Parathyroid adenoma (tissue), 2 donors: Measurements from ENCODE around the gene DCUN1D2.

Experiments used
- H2AFZ ChIP-seq: fragments of 300-600 bp; sonication (generic); one replicate; pipeline ENCODE4 v1.7.0; 2017; ENCODE audit warnings: antibody characterized with exemption, mild to moderate bottlenecking
- H3K27ac ChIP-seq: fragments of 300-600 bp; sonication (generic); one replicate; pipeline ENCODE4 v1.7.0; 2017
- H3K27me3 ChIP-seq: fragments of 300-600 bp; sonication (generic); one replicate; pipeline ENCODE4 v1.7.0; 2017; ENCODE audit warnings: low read length; ENCODE audit not compliant: control insufficient read depth, insufficient read depth
- H3K36me3 ChIP-seq: fragments of 300-600 bp; sonication (generic); one replicate; pipeline ENCODE4 v1.7.0; 2017; ENCODE audit warnings: low read length; ENCODE audit not compliant: control insufficient read depth, insufficient read depth
- H3K4me1 ChIP-seq: fragments of 300-600 bp; sonication (generic); one replicate; pipeline ENCODE4 v1.7.0; 2017; ENCODE audit warnings: control low read depth
- H3K4me2 ChIP-seq: fragments of 300-600 bp; sonication (generic); one replicate; pipeline ENCODE4 v1.7.0; 2017; ENCODE audit warnings: low read length
- H3K4me3 ChIP-seq: fragments of 300-600 bp; sonication (generic); one replicate; pipeline ENCODE4 v1.7.0; 2017; ENCODE audit warnings: low read depth, low read length
- H3K79me2 ChIP-seq: fragments of 300-600 bp; sonication (generic); one replicate; pipeline ENCODE4 v1.7.0; 2017; ENCODE audit warnings: control low read depth
- H3K9ac ChIP-seq: fragments of 300-600 bp; sonication (generic); one replicate; pipeline ENCODE4 v1.7.0; 2017; ENCODE audit warnings: mild to moderate bottlenecking
- H3K9me3 ChIP-seq: fragments of 300-600 bp; sonication (generic); one replicate; pipeline ENCODE4 v1.7.0; 2017; ENCODE audit warnings: low read length; ENCODE audit not compliant: control insufficient read depth
- CTCF ChIP-seq: fragments of 300-600 bp; sonication (generic); IDR thresholded peaks from one replicate; pipeline ENCODE4 v1.7.0; 2017; ENCODE audit warnings: antibody characterized with exemption, mild to moderate bottlenecking
- donor health status: primary hyperparathyroidism.

DCUN1D2 gene

GRCh38 chr13:113406321-113407102 is 84.0 kb downstream of the DCUN1D2 start:
- no peak overlapping the region for H3K9ac ChIP-seq
- no peaks in the 10 kb centered on the region for H3K9me3 ChIP-seq
- H3K36me3 ChIP-seq, result no peaks in the 10 kb centered on the region
- H2AFZ ChIP-seq, result no peak overlapping the region
- H3K4me2 ChIP-seq, result no peak overlapping the region
- no peak for TF ChIP-seq CTCF
- no peak overlapping the region for H3K27ac ChIP-seq
- H3K27me3 ChIP-seq, result no peaks in the 10 kb centered on the region
- no peaks in the 10 kb centered on the region for H3K4me1 ChIP-seq
- H3K4me3 ChIP-seq, result no peak overlapping the region
- no peaks in the 10 kb centered on the region for H3K79me2 ChIP-seq
